GM18858 (cell line): Measurements from ENCODE around the gene TMEM176B.

Experiments used
- ATAC-seq: cut with Tn5 transposase; IDR thresholded peaks from one replicate; pipeline ENCODE4 v1.9.1; 2021; ENCODE audit not compliant: unreplicated experiment

Gene TMEM176B

GRCh38 chr7:150799741-150800580, at the start of gene TMEM176B:
Gene TMEM176B, minus strand, starts transcription at chr7:150800364. Its CDS starts 3,795 bp downstream, at chr7:150796569.
- ATAC-seq, result no peak

GRCh38 chr7:150849204-150849775, 49.1 kb upstream of the TMEM176B start:
- ATAC-seq, result no peak

GRCh38 chr7:150848561-150849115, 48.5 kb upstream of the TMEM176B start:
- ATAC-seq, result no peak

GRCh38 chr7:150848111-150848510, 47.9 kb upstream of the TMEM176B start:
- no peak for ATAC-seq

GRCh38 chr7:150847536-150847935, 47.4 kb upstream of the TMEM176B start:
- ATAC-seq, result no peak

- ATAC-seq, result no peak
These were observed 46.3 kb upstream of the TMEM176B start for GRCh38 chr7:150846291-150847115.

GRCh38 chr7:150845421-150845861, 45.3 kb upstream of the TMEM176B start:
- no peak for ATAC-seq

GRCh38 chr7:150842716-150843115, 42.6 kb upstream of the TMEM176B start:
- no peak for ATAC-seq

- ATAC-seq, result no peak
These were observed 41.9 kb upstream of the TMEM176B start for GRCh38 chr7:150842018-150842417.

- ATAC-seq, result no peak
These were observed 38.9 kb upstream of the TMEM176B start for GRCh38 chr7:150838965-150839650.

GRCh38 chr7:150835702-150836280, 35.6 kb upstream of the TMEM176B start:
- no peak for ATAC-seq

GRCh38 chr7:150835019-150835418, 34.9 kb upstream of the TMEM176B start:
- ATAC-seq, result no peak

GRCh38 chr7:150831851-150832250, 31.7 kb upstream of the TMEM176B start:
- no peak for ATAC-seq

- no peak for ATAC-seq
These were observed 30.8 kb upstream of the TMEM176B start for GRCh38 chr7:150830937-150831336.

GRCh38 chr7:150829426-150829825, 29.3 kb upstream of the TMEM176B start:
- ATAC-seq, result no peak

- ATAC-seq, result no peak
These were observed 28.2 kb upstream of the TMEM176B start for GRCh38 chr7:150828384-150828783.

GRCh38 chr7:150826061-150826849, 26.1 kb upstream of the TMEM176B start:
- ATAC-seq, result no peak

- ATAC-seq, result no peak
These were observed 24.4 kb upstream of the TMEM176B start for GRCh38 chr7:150824379-150825177.
